NCI-H226 (cell line): Measurements from ENCODE around the gene ZNF236.
"Not testable (repeated sequence)": the region's sequence is repeated elsewhere in the genome, so short reads cannot be mapped to it uniquely, and the experiment has no call there.

Experiments used
- DNase-seq: peaks from one replicate; pipeline ENCODE4 v3.0.0-alpha.2; 2015

The ZNF236 gene

GRCh38 chr18:77012806-77013541, 190.6 kb downstream of the ZNF236 start:
- no peak for DNase-seq

GRCh38 chr18:77013811-77014521, 191.6 kb downstream of the ZNF236 start:
- DNase-seq, result no peak

DNA sequence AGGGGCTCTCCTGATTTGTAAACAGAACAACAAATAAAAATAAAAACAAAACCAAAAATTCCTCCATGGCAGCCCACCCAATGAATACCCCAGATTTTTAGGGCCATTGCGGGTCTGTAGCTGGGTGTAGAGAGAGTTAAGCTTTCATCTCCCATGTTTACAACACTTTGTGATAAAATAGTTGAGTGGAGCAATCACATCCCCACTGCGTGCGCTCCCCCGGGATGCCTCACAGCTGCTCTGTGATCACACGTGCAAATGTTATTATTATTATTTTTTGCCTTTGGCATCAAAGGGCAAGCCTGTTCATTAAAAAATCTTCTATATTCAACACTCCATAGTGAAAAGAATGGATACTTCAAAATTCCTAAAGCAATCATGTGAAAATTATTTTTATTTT, 192.2 kb downstream of the ZNF236 start:
- no peak for DNase-seq

DNA sequence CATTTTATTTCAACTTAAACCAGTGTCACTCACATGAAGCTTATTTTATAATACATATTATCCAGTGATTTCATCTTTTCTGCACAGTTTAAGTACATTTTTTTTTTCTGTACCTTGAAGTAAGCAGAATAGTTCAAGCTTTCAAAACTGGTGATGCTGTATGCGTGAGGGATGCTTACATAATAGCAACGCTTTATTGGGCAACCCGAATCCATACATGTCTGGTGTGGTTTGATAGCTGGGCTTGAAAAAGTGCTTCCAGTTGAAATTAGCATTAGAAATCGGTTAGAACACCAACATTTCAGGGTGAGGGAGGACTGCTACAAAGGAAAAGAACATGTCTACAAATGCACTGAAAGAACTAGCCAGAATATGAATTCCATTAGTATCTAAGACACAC, 192.8 kb downstream of the ZNF236 start:
- no peak for DNase-seq

DNA sequence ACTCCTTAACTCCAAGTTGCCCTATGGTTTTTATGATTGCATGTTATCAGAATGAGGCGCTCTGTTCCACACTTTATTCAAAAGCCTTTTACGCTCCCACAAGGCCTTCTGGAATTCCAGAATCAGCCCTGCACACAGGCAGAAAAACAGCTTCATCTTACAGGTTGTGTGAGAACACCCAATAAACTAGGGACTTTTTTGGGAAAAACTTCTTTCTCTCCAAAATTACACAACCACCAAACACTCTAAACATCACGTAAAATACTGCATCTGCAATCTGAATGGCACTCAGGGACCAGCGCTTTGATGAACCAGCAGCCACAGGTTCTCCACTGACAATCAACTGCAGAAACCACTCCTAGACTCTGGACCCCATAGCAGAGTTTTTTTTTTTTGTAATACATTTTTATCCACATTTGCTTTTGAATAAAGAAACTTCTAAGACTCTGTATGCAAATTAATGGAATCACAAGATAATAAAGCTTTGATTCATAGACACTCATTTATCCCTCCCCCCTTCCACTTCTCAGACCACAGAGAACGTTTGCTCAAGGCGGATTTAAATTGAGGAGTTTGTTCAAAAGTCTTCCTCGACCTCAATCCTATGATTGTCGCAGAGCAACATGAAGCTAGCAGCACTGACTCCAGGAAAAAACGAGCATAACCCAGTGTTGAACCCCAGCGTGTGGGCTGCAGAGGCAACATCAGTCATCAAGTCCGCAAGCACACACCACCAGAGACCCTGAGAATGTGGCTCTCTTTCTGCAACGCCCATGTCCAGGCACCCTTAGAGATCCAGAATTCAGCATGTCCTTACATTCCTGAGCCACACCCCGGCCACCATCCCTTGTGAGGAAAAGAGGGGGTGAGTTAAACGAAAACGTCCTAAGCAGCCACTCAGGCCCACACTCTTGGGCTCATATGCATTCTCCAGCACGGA, 193.7 kb downstream of the ZNF236 start:
- no peak for DNase-seq

- DNase-seq, result no peak
These were observed 194.6 kb downstream of the ZNF236 start for GRCh38 chr18:77016936-77017335.

DNA sequence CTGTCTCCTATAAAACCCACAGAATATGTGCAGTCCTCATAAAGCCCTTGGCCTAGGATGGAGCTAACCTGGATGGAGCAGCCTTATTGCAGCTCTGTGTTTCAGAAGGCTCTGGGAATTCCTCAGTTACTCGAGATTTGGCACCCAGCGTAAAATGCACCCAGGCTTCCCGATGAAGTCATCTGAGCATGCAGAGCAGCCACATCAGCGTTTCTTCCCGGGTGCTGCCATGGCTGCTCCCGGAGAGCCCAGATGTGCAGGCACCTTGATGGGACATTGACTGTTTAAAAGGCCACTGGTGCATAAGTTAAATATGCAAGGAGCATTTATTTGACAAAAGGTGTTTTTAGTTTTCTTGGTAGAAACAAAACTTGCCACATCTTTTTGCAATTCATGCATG, 195.0 kb downstream of the ZNF236 start:
- no peak for DNase-seq

- not testable (repeated sequence) for DNase-seq
These were observed 196.3 kb downstream of the ZNF236 start for GRCh38 chr18:77018650-77019049.

GRCh38 chr18:77019641-77020040, 197.3 kb downstream of the ZNF236 start:
- DNase-seq, result no peak
